ENCODE data around the gene CAMK2G.
"Not testable (repeated sequence)": the region's sequence is repeated elsewhere in the genome, so short reads cannot be mapped to it uniquely, and the experiment has no call there.

CAMK2G gene

DNA sequence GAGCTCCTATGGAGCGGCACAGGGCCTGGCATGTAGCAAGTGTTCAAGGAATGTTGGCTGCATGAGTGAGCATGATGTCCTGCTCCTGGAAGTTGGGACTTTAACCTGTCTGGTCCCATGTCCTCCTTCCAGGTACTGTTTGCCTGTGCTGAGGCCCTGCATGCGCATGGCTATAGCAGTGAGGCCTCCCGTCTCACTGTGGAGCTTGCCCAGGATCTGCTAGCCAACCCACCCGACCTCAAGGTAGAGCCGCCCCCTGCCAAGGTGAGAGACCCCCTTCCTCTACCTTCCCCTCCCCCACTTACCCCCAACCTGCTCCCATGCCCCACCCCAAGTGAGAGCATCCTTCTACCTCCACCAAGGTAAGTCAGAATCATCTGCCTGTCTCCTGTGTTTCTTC lies 80.9 kb downstream of the CAMK2G start:
- no peak for DNase-seq (ENCODE audit: low read depth, low spot score)

DNA sequence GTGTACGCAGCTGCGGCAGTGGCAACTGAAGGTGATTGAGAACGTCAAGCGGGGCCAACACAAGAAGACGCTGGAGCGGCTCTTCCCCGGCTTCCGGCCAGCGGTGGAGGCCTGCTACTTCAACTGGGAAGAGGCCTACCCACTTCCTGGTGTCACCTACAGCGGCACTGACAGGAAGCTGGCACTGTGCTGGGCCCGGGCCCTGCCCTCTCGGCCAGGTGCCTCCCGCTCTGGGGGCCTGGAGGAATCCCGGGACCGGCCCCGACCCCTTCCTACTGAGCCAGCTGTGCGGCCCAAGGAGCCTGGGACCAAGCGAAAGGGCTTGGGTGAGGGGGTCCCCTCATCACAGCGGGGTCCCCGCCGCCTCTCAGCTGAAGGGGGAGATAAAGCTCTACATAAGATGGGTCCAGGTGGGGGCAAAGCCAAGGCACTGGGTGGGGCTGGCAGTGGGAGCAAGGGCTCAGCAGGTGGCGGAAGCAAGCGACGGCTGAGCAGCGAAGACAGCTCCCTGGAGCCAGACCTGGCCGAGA lies 82.4 kb downstream of the CAMK2G start:
- DNase-seq (ENCODE audit: low read depth, low spot score): no peak

DNA sequence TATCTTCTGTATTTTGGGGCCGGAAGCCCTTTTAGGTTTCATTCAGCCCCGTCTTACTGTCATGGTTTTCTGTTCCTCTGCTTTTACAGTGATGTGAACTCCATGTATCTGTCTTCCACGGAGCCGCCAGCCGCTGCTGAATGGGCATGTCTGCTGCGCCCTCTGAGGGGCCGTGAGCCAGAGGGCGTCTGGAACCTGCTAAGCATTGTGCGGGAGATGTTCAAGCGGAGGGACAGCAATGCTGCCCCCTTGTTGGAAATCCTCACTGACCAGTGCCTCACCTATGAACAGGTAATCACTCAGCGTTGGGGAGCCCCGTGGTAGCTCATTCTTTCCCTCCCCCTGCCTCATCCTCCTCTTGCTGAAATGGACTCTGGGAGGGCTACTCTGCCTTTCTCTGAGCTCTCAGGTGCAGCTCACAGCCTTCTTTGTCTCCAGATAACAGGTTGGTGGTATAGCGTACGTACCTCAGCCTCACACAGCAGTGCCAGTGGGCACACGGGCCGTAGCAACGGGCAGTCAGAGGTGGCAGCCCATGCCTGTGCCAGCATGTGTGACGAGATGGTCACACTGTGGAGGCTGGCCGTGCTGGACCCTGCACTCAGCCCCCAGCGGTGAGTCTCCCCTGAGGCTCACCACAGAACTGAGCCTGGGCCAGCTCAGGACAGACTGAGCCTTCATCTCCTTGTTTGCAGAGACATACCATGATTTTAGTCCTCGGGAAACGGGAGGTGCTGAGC lies 83.3 kb downstream of the CAMK2G start:
- DNase-seq (ENCODE audit: low read depth, low spot score): no peak

DNA sequence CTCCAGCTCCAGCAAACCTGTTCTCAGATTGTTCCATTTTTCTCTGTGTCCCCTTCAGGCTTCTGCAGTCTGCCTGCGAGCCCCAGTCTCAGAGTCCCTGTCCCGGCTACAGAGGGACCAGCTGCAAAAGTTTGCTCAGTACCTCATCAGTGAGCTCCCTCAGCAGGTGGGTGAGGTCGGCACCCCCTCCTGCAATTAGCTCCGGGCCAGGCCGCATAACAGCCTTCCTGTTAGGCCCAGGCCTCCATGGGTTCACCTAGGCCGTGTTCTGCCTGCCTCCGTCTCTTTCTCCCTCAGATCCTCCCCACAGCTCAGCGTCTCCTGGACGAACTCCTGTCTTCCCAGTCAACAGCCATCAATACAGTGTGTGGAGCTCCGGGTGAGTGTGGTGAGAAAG lies 84.7 kb downstream of the CAMK2G start:
- no peak for DNase-seq (ENCODE audit: low read depth, low spot score)

DNA sequence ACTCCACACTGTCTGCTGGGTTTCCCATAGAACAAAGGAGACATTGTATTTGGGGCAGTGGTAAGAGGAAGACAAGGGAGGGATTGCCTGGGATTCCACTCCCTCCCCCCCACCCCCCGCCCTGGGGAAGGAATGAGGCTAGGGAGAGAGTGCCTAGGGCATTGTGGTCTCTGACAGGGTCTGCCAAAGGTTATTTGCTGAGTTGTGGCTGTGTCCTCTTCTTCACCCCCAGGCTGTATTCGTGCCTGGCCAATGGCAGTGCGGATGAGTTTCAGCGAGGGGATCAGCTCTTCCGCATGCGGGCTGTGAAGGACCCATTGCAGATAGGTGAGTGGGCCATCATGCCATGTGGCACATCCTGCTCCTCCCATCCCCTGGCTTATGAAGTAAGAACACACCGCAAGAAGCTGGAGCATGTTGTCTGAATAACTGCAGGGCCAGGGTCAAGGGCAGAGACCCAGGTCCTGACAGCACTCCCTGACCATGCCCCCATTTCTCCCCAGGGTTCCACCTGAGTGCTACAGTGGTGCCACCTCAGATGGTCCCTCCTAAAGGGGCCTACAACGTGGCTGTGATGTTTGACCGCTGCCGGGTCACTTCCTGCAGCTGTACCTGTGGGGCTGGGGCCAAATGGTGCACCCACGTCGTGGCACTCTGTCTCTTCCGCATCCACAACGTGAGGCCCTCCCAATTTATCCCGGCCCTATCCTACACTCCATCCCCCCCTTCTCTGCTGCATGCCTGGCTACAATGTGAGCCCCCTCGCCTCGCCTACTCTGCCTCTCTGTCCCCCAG lies 85.3 kb downstream of the CAMK2G start:
- DNase-seq (ENCODE audit: low read depth, low spot score): no peak

DNA sequence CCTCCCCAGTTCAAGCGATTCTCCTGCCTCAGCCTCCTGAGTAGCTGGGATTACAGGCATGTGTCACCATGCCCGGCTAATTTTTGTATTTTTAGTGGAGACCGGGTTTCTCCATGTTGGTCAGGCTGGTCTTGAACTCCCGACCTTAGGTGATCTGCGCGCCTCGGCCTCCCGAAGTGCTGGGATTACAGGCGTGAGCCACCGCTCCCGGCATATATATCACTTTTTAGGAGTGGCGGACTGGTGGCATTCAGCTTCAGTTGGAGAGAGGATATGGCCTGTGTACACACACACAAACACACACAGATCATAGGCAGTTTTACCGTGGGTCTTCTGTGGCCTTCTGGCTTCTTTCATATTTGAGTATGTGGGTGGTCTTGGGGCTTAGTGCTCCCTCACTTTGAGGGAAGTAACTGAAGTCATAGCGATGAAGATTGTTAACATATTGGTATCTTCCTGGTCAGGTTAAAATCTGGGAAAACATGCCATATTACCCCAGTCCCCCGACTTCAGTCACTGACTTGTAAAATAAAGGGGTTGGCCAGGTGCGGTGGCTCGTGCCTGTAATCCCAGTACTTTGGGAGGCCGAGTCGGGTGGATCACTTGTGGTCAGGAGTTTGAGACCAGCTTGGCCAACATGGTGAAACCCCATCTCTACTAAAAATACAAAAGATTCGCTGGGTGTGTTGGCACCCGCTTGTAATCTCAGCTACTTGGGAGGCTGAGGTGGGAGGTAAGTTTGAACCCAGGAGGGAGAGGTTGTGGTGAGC lies 87.1 kb downstream of the CAMK2G start:
- not testable (repeated sequence) for DNase-seq (ENCODE audit: low read depth, low spot score)

DNA sequence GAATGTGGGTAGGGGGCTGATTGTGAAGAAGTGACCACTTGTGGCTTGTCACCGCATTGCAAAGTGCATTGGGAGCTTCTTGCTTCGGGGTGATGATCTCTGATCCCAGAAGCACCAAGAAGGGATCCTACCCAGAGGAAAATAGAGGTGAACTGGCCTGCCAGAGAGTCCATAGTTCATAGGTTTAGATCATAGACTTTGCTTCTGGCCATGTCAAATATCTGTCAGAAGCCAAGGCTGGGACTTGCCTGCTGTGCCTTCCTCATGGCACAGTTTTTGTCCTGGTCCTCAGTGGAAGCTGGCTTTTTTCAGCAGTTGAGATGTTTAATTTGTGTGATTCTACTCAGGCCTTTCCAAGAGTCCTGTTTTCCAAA lies 87.9 kb downstream of the CAMK2G start:
- no peak for DNase-seq (ENCODE audit: low read depth, low spot score)

DNA sequence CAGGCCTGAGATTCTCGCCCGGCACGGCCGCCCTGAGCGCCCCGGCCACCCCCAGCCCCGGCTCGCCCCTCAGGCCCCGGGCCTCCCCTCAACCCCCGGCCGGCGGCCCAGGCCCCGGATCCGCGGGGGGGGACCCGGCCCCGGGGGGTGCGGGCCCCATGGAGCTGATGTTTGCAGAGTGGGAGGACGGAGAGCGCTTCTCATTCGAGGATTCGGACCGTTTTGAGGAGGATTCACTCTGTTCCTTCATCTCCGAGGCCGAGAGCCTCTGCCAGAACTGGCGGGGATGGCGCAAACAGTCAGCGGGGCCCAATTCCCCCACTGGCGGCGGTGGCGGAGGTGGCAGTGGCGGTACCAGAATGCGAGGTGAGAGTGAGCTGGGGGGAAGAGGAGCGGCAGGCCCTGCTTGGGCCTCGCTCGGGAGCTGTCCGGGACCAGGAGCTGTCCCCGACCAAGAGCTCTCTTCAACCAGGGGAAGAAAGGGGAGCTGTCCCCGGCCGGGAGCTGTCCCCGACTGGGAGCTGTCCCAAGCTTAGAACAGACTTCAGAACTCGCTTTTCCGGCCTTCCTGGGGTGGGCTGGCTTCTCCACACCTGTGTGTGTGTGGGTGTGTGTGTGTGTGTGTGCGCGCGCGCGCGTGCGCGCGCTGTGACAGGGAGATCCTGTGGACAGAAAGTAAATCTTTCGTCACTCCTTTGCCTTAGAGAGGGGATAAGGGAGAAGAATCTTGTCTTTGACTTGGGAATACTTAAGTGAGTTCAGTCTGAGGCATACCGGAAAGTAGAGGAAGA lies 88.4 kb downstream of the CAMK2G start:
- DNase-seq (ENCODE audit: low read depth, low spot score): no peak

DNA sequence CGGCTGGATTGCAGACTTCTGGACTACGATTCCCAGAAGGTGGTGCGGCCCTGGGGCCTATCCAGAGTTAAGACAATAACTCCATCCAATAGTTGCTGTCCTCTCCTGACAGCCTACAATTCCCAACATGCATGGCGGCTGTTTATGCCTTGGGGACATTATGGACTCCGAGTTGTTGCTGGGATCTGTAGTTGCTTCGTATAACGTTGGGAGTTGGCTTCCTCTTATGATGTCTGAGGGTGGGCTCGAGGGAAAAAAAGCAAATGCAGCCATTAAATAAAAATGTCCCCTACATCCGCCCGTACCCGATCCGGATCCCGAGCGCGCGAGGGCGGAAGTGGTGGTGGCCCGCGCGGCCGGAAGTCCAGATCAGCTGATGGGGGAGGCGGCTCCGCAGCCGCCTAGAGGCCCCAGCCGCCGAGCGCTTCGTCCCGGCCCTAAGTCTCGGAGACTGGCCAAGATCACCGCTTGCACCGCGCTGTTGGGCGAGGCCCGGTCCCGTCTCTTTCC lies 89.1 kb downstream of the CAMK2G start, which contains the start of gene ZSWIM8:
ZSWIM8 (plus strand) TSS at position 396 of the 510 bp plus-strand sequence. CDS start 273 bp downstream, outside the sequence.
- DNase-seq (ENCODE audit: low read depth, low spot score): peak; percentile 72

DNA sequence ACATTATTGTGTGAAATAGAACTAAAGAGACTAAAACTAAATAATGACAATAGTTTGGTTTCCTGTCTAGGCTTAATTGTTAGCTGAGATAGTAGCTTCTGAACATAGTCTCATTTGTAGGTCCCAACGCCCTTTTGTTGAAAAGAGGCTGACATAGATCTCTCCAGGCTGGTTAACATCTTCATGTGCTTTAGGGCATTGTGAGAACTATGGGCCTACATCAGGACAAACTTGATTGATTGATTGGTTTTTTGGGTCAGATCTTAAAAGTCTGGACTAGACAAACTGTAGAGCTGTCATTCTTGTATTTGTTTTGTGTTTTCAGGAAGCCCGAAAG lies 91.6 kb downstream of the CAMK2G start:
- DNase-seq (ENCODE audit: low read depth, low spot score): no peak

DNA sequence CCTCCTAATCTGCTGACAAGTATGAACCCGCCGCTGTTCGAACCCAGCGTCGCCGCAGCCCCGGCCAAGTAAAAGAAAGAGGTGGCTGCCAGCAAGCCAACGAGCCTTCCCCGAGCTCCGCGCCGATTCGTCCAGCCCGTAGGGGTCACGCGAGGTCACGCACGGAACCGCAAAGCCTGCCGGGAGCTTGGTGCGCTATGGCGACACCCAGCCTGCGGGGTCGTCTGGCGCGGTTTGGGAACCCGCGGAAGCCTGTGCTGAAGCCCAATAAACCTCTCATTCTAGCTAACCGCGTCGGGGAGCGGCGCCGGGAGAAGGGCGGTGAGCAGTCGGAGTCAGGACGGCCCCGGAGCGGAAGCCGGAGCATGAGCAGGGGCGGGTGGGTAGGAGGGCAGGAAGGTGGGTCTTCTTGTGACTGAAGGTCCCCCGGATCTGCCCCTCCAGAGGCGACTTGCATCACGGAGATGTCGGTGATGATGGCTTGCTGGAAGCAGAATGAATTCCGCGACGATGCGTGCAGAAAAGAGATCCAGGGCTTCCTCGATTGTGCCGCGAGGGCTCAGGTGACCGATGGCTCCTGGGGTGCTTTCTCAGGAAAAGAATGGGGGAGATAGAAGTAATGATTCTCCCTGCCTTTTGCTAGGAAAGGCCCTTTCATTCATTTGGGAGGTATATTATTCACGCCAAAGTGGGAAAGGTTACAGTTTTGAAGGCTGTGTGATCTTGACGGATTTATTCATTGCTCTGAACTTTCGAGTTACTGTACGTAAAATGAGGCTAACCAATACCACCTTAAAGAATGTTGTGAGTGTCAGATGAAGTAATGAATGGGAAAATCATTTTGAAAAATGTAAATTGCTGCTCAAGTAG lies 92.2 kb downstream of the CAMK2G start, which contains the start of gene CHCHD1:
CHCHD1 (plus strand) TSS at position 170 of the 870 bp plus-strand sequence; CDS start at position 198, 28 bp downstream.
- peak; percentile 87 for DNase-seq (ENCODE audit: low read depth, low spot score)

DNA sequence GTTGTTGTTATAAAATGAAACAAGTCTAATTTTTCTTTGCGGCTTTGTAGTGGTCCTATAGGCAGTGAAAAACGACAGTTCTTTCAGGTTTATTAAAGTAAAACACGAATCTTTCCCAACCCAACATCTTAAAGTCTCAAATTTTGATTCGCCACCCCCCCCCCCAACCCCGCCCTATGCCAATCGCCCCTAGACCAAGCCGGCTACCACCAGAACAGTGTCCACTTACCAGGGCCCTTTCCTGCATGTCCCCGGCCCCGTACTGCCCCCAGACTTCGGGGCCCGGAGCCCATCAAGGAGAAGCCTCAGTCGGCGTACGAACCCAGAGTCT lies 92.8 kb downstream of the CAMK2G start:
- DNase-seq (ENCODE audit: low read depth, low spot score): no peak

DNA sequence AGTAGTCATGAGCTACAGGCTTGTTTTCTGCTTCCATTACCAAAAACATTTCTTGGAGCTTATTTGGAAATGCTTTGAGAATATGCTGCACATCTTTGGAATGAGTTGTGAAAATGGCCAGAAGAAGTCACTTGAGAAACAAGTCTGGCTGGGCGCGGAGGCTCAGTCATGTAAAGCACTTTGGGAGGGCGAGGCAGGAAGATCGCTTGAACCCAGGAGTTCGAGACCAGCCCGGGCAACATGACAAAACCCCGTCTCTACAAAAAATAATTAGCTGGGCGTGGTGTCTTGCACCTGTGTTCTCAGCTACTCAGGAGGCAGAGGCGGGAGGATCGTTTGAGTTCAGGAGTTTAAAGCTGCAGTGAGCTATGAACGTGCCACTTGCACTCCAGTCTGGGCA lies 93.4 kb downstream of the CAMK2G start:
- DNase-seq (ENCODE audit: low read depth, low spot score): no peak

DNA sequence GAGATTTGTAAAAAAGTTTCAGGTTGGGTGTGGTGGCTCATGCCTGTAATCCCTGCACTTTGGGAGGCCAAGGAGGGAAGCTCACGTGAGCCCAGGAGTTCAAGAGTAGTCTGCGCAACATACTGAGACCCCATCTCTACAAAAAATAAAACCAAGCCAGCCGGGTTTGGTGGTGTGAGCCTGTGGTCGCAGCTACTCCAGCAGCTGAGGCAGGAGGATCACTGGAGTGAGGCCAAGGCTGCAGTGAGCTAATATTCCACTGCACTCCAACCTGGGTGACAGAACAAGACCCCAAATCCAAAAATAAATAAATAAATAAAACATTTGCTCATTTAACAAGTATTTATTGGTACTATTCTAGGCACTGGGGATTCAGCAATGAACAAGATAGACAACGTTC lies 94.1 kb downstream of the CAMK2G start:
- no peak for DNase-seq (ENCODE audit: low read depth, low spot score)

DNA sequence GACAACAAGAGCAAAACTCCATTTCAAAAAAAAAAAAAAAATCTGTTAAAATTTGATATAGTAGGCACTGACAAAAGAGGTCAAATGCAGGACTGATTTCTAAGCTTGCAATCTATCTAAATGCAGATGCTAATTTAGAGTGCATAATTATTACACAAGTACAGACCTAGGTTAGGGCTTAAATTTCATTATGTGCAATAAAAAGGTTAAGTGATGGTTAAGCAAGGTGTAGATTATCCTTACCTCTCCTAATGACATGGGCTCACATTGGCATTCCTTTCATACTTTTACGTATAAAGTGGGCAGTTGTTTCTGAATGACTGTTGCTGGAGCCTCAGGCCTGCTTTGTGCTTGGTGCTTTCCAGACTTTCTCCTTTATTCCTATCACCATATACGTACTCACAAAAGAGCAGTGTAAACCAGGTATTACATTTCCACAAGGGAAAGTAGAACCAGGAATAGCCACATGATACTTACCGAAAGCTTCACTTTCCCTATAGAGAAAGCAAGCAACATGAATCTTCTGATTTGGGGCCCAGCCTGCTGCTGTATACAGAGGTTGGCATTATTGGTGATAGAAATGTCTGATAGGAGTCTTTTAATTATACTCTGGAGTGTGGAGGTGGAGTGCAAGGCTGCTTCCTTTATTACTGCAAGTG lies 94.7 kb downstream of the CAMK2G start:
- DNase-seq (ENCODE audit: low read depth, low spot score): no peak

DNA sequence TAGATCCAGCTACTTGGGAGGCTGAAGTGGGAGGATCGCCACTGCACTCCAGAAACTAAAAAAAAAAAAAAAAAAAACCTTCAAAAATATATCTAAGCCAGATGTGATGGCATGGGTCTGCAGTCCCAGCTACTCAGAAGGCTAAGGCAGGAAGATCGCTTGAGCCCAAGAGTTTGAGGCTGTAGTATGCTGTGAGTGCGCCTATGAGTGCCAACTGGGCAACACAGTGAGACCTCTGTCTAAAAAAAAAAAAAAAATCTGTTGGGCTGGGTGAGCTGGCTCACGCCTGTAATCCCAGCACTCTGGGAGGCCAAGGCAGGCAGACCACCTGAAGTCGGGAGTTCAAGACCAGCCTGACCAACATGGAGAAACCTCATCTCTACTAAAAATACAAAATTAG lies 95.3 kb downstream of the CAMK2G start:
- no peak for DNase-seq (ENCODE audit: low read depth, low spot score)

DNA sequence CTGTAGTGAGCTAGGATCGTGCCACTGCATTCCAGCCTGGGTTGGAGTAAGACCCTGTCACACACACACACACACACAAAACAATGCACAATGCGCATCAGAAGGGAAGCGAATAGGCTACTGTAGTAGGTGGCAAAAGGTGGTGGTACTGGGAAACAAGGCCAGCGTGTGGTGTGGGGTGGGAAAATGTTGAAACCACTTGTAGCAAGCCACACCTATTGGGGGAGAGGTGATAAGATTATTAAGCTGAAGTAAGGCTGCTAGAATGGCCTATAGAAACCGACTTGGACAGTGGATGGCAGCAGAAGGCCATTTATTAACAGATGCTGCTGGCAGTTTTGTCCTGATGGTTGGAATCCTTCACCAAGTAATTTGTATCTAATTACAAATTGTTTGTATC lies 99.7 kb downstream of the CAMK2G start:
- no peak for DNase-seq (ENCODE audit: low read depth, low spot score)

DNA sequence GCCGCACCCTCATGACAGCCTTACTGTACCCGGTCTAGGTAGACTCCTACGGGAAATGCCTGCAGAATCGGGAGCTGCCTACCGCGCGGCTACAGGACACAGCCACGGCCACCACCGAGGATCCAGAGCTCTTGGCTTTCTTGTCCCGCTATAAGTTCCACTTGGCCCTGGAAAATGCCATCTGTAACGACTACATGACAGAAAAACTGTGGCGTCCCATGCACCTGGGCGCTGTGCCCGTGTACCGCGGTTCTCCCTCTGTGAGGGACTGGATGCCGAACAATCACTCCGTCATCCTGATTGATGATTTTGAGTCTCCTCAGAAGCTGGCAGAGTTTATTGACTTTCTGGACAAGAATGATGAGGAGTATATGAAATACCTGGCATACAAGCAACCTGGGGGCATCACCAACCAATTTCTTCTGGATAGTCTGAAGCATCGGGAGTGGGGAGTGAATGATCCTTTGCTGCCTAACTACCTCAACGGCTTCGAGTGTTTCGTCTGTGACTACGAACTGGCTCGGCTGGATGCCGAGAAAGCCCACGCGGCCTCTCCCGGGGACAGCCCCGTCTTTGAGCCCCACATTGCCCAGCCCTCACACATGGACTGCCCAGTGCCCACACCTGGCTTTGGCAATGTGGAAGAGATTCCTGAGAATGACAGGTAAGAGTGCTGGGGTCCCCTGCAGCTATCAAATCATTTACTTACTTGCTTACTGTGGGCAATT lies 101.0 kb downstream of the CAMK2G start:
- DNase-seq (ENCODE audit: low read depth, low spot score): no peak

Data from activated CD4-positive, CD25-positive, alpha-beta regulatory T cell treated with anti-CD3 and anti-CD28 coated beads, Interleukin-2, amount 50 U/mL, for 16 hours (primary cell).